Activated T-helper 17 cell treated with anti-CD3 and anti-CD28 coated beads, Interleukin-2, amount 50 U/mL, for 72 hours (primary cell): Measurements from ENCODE around the gene ANO7. TPM values are rescaled to one million over a fixed set of nuclear protein-coding genes. Genes with fewer than 3 reads are reported as not detected.

Experiments used
- ATAC-seq: fragments of 150-1000 bp; cut with Tn5 transposase; replicated peaks from 2 replicates; pipeline ENCODE4 v1.10.0; 2021; ENCODE audit warnings: mild to moderate bottlenecking, moderate library complexity
- H3K27ac Mint-ChIP-seq: one replicate; pipeline ENCODE4 v1.8.0; 2022; ENCODE audit warnings: mixed read lengths
- H3K27me3 Mint-ChIP-seq: one replicate; pipeline ENCODE4 v1.8.0; 2022; ENCODE audit warnings: mixed read lengths
- H3K36me3 Mint-ChIP-seq: one replicate; pipeline ENCODE4 v1.8.0; 2022; ENCODE audit warnings: low read depth, mild to moderate bottlenecking, mixed read lengths
- H3K4me1 Mint-ChIP-seq: one replicate; pipeline ENCODE4 v1.8.0; 2022; ENCODE audit warnings: mixed read lengths
- H3K4me3 Mint-ChIP-seq: one replicate; pipeline ENCODE4 v1.8.0; 2022; ENCODE audit warnings: mild to moderate bottlenecking, mixed read lengths
- H3K9me3 Mint-ChIP-seq: one replicate; pipeline ENCODE4 v1.8.0; 2022; ENCODE audit warnings: mixed read lengths
- total RNA-seq, 2 donors: library from RNA; stranded (reverse); gene quantifications; one replicate each; pipeline ENCODE4 v1.2.3, GENCODE V29; 2022

Gene ANO7
- total RNA-seq, 2 donors from 2014 or later, result 1.6 to 12.8 TPM

GRCh38 chr2:241218131-241219029, 29.9 kb downstream of the ANO7 start:
- Mint-ChIP-seq H3K36me3 (peaks cover 31% of the 10 kb centered on the region), H3K27me3 (no peaks in the 10 kb centered on the region), H3K4me3 (peak overlapping the region; percentile 87), H3K9me3 (no peaks in the 10 kb centered on the region), H3K27ac (peak overlapping the region; percentile 88), H3K4me1 (no peaks in the 10 kb centered on the region)
- ATAC-seq, result peak; percentile 55

DNA sequence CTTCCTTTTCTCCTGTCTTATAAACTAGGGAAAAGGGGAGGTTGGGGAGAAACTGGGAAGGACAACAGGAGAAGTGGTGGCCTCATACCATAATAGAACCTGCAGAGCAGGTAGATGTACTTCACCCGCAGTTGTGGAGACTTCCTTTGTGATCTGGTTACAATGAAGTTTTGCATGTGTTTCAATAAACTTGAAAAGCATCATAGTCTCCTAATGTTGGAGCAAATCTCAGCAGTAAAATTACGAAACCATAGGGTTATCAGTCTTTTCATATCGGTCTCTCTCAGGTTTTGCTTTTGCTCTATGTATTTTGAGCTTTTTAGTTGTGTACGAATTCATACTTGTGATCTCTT, 30.5 kb downstream of the ANO7 start:
- H3K27me3 Mint-ChIP-seq, result no peaks in the 10 kb centered on the region

GRCh38 chr2:241219856-241220356, 31.4 kb downstream of the ANO7 start:
- Mint-ChIP-seq H3K27me3 (no peaks in the 10 kb centered on the region), H3K4me3 (peak overlapping the region; percentile 87), H3K27ac (peak overlapping the region; percentile 88), H3K9me3 (no peaks in the 10 kb centered on the region), H3K4me1 (peaks cover 9% of the 10 kb centered on the region), H3K36me3 (peaks cover 37% of the 10 kb centered on the region)
- no peak for ATAC-seq

More for the DNA sequence above, 30.5 kb downstream of the ANO7 start:
- peak overlapping the region; percentile 88 for H3K27ac Mint-ChIP-seq
- H3K4me1 Mint-ChIP-seq, result no peaks in the 10 kb centered on the region
- H3K36me3 Mint-ChIP-seq, result peaks cover 31% of the 10 kb centered on the region
- no peak for ATAC-seq
- H3K9me3 Mint-ChIP-seq, result no peaks in the 10 kb centered on the region
- peak overlapping the region; percentile 87 for H3K4me3 Mint-ChIP-seq

GRCh38 chr2:241223211-241224017, 34.9 kb downstream of the ANO7 start:
- peaks cover 58% of the 10 kb centered on the region for H3K36me3 Mint-ChIP-seq
- H3K27ac Mint-ChIP-seq, result peak overlapping the region; percentile 81
- ATAC-seq, result peak; percentile 27
- H3K27me3 Mint-ChIP-seq, result no peaks in the 10 kb centered on the region
- H3K4me3 Mint-ChIP-seq, result no peak overlapping the region
- peaks cover 10% of the 10 kb centered on the region for H3K4me1 Mint-ChIP-seq
- H3K9me3 Mint-ChIP-seq, result no peaks in the 10 kb centered on the region

DNA sequence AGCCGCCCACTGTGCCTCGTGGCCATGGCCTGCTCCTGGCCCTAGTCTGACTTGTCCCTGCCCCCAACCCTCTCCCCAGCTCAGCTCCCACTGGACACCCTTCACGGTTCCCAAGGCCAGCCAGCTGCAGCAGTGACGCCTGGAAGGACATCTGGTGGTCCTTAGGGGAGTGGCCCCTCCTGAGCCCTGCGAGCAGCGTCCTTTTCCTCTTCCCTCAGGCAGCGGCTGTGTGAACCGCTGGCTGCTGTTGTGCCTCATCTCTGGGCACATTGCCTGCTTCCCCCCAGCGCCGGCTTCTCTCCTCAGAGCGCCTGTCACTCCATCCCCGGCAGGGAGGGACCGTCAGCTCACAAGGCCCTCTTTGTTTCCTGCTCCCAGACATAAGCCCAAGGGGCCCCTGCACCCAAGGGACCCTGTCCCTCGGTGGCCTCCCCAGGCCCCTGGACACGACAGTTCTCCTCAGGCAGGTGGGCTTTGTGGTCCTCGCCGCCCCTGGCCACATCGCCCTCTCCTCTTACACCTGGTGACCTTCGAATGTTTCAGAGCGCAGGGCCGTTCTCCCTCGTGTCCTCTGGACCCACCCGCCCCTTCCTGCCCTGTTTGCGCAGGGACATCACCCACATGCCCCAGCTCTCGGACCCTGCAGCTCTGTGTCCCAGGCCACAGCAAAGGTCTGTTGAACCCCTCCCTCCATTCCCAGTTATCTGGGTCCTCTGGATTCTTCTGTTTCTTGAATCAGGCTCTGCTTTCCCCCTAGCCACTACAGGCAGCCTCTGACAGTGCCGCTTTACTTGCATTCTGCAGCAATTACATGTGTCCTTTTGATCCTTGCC, 35.8 kb downstream of the ANO7 start:
- Mint-ChIP-seq H3K4me3 (no peak overlapping the region), H3K27me3 (no peaks in the 10 kb centered on the region), H3K36me3 (peaks cover 57% of the 10 kb centered on the region), H3K9me3 (no peaks in the 10 kb centered on the region), H3K4me1 (peaks cover 10% of the 10 kb centered on the region), H3K27ac (peak overlapping the region; percentile 81)
- ATAC-seq, result peak; percentile 15

- Mint-ChIP-seq H3K9me3 (no peaks in the 10 kb centered on the region), H3K27me3 (no peaks in the 10 kb centered on the region), H3K4me3 (no peak overlapping the region), H3K36me3 (peaks cover 56% of the 10 kb centered on the region), H3K27ac (peak overlapping the region; percentile 81), H3K4me1 (peaks cover 10% of the 10 kb centered on the region)
- no peak for ATAC-seq
Observed at GRCh38 chr2:241224851-241225438, 36.5 kb downstream of the ANO7 start.

DNA sequence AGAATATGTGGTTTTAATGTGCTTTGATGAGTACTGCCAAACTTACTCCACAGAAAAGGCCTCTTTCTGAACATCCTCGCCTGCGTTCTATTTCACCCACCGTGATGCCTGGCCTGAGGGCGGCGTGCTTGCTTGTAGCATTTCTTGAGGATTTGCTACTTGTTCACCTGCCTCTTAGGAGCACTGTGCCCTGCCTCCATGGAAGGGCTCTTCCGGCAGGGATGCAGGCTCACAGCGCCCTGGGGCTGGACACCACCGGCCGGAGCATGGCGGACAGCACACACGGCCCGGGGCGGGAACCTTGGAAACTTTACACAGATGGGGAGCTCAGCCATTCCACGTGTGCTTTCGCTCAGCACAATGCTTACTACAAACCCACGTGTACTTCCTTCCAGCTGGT, 37.1 kb downstream of the ANO7 start:
- H3K27me3 Mint-ChIP-seq, result no peaks in the 10 kb centered on the region

GRCh38 chr2:241225983-241226382, 37.5 kb downstream of the ANO7 start:
- Mint-ChIP-seq H3K9me3 (no peaks in the 10 kb centered on the region), H3K4me3 (no peak overlapping the region), H3K27ac (no peak overlapping the region), H3K27me3 (no peaks in the 10 kb centered on the region), H3K4me1 (peaks cover 10% of the 10 kb centered on the region), H3K36me3 (peaks cover 64% of the 10 kb centered on the region)
- ATAC-seq, result no peak

More for the DNA sequence above, 37.1 kb downstream of the ANO7 start:
- ATAC-seq, result no peak
- H3K36me3 Mint-ChIP-seq, result peaks cover 59% of the 10 kb centered on the region
- H3K4me3 Mint-ChIP-seq, result no peak overlapping the region
- no peak overlapping the region for H3K27ac Mint-ChIP-seq
- peaks cover 10% of the 10 kb centered on the region for H3K4me1 Mint-ChIP-seq
- no peaks in the 10 kb centered on the region for H3K9me3 Mint-ChIP-seq

DNA sequence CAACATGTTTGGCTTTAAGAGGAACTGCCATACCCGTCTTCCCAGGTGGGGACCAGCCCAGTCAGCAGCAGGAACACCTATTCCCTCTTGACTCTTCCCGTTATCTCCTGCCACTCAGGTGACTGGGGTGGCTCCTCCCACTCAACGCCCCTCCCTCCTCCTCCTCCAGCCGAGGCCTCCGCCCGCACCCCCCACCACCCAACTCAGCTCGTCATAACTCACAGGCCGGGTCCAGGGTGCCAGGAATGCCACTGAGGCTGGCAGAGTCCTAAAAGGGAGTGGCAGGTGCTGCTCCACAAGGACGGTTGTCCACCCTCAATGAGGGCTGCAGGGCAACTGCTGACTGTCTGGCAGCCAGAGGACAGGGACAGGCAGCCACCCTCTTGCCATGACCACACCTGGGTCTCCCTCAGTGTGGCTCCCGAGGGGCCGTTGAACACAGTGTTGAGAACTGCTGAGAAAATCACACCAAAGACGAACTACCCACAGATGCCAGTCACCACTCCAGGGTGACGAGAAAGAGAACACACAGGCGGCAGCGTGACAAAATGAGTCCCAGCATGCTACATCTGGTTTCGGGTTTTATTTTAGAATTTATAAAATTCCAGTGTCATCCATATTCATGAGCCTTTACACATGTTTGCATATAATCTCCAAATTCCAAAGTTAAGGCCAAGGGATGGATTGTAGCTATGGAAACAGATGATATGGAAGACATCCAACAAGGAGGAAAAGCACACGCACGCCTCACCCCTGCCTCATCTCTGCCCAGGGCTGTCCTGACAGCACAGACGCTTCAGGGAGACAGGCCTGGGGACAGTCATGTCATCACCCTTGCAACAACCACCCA, 38.5 kb downstream of the ANO7 start:
- H3K27ac Mint-ChIP-seq, result no peak overlapping the region
- no peak for ATAC-seq
- peaks cover 73% of the 10 kb centered on the region for H3K36me3 Mint-ChIP-seq
- no peaks in the 10 kb centered on the region for H3K27me3 Mint-ChIP-seq
- no peaks in the 10 kb centered on the region for H3K9me3 Mint-ChIP-seq
- peaks cover 15% of the 10 kb centered on the region for H3K4me1 Mint-ChIP-seq
- H3K4me3 Mint-ChIP-seq, result no peak overlapping the region

DNA sequence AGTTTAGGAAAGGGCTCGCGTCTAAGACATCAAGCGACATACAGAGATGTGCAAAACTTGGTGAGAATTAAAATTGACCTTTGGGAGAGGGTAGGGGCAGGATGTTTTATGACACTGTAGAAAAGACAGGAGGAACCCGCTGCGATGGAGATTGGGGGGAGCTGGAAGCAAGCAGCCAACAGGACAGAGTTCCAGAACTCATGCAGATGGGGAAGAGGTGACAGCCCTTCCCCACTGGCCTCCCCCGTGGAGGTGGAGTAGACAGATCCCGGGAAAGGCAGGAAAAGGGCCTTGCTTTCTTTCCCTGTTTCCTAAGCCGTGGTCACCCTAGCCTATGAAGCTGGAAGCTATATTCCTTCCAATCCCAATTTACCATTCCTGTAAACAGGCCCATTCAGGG, 39.1 kb downstream of the ANO7 start:
- H3K36me3 Mint-ChIP-seq, result peaks cover 77% of the 10 kb centered on the region
- H3K9me3 Mint-ChIP-seq, result no peaks in the 10 kb centered on the region
- peak overlapping the region; percentile 73 for H3K27ac Mint-ChIP-seq
- H3K4me3 Mint-ChIP-seq, result no peak overlapping the region
- ATAC-seq, result no peak
- H3K4me1 Mint-ChIP-seq, result peaks cover 17% of the 10 kb centered on the region
- no peaks in the 10 kb centered on the region for H3K27me3 Mint-ChIP-seq

GRCh38 chr2:241228081-241228859, 39.8 kb downstream of the ANO7 start:
- H3K27ac Mint-ChIP-seq, result peak overlapping the region; percentile 73
- H3K4me3 Mint-ChIP-seq, result no peak overlapping the region
- peaks cover 77% of the 10 kb centered on the region for H3K36me3 Mint-ChIP-seq
- peaks cover 21% of the 10 kb centered on the region for H3K4me1 Mint-ChIP-seq
- no peaks in the 10 kb centered on the region for H3K27me3 Mint-ChIP-seq
- no peaks in the 10 kb centered on the region for H3K9me3 Mint-ChIP-seq
- no peak for ATAC-seq

DNA sequence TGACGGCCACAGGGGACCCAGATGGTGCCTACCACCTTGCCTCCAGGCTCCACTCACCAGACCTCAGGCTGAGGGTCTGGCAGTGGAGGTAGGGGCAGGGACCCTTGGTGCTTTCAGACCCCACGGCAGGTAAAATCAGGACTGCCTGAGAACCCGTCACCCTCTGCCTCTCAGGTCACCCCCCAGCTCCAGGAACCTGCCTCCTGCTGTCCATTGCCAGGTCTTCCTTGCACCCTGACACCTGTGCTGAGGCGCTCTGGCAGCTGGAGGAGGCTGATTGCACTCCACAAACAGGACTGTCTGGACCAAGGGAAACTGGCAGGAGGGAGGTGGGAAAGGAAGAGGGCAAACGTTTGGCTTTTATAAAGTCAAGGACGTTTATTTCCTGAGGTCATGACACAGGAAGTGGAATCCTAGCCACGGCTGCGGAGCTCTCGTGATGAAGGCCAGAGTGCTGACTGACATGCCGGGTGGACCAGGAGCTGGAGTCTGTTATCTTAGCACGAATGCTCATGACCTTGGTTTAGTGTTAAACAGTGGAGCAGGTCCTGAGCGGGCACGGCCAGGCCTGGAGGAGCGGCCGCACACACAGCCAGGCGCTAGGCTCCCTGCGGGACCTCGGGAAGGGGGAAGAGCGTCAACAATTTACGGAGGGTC, 40.5 kb downstream of the ANO7 start:
- no peak for ATAC-seq
- Mint-ChIP-seq H3K36me3 (peaks cover 83% of the 10 kb centered on the region), H3K27me3 (no peaks in the 10 kb centered on the region), H3K4me1 (peaks cover 21% of the 10 kb centered on the region), H3K4me3 (no peak overlapping the region), H3K9me3 (no peaks in the 10 kb centered on the region), H3K27ac (peak overlapping the region; percentile 41)
